Right forelimb (tissue), 1 donor: Measurements from ENCODE around the gene LRP1B.
"Not testable (repeated sequence)": the region's sequence is repeated elsewhere in the genome, so short reads cannot be mapped to it uniquely, and the experiment has no call there.

Experiments used
- DNase-seq: peaks from one replicate; pipeline ENCODE4 v3.0.0-alpha.2; 2018

The LRP1B gene

DNA sequence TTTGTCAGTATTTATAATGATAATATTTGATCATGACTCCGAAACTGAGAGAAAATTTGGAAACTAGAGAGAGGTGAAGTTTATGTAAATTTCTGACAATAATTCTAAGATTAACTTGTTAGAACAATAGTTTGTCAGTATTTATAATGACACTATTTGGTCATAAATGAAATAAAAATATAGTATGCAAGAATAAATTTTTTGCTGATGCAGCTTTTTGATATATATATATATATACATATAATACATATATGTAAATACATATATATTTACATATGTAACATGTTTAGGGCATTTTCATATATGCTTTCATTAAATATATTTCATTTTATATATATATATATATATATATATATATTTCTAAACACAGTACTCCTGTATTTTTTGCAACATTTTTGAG, 1158.1 kb downstream of the LRP1B start:
- no peak for DNase-seq

GRCh38 chr2:140964324-140964723, 1166.5 kb downstream of the LRP1B start:
- not testable (repeated sequence) for DNase-seq

DNA sequence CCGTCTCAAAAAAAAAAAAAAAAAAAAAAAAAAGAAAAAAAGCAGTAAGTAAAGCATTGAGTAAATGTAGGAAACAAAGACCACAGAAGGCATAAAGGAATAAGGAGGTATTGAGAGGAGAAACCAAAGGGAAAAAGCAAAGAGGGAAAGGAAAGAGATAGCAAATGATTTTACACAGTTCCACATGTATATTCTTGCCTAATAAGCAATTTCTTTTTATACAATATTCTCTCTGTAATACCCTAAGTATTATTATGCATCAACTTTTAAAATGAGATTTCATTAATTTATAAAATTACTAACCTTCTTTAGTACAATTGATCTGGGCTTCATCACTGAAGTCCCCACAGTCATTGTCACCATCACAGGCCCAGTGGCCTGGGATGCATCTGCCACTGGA, 1180.9 kb downstream of the LRP1B start:
- no peak for DNase-seq

GRCh38 chr2:140947236-140947635, 1183.6 kb downstream of the LRP1B start:
- no peak for DNase-seq

DNA sequence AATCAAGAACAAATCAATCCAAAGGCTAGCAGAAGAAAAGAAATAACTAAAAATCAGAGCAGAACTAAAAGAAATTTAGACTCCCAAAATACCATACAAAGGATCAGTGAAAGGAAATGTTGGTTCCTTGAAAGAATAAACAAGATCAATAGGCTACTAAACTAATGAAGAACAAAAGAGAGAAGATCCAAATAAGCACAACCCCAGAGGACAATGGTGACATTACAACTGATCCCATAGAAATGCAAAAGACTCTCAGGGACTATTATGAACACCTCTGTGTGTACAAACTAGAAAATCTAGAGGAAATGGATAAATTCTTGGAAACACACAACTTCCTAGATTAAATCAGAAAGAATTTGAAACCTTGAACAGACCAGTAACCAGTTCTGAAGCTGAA, 1186.9 kb downstream of the LRP1B start:
- no peak for DNase-seq

DNA sequence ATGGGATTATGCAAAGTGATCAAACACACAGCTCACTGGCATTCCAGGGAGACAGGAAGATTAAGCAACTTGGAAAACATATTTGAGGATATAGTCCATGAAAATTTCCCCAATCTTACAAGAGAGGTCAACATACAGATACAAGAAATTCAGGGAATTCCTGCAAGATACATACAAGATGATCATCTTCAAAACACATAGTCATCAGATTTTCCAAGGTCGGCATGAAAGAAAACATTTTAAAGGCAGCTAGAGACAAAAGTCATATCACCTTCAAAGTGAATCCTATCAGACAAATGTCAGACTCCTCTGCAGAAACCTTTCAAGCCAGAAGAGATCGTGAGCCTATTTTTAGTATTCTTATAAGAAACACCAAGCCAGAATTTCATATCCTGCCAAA, 1188.5 kb downstream of the LRP1B start:
- DNase-seq: no peak

- DNase-seq: no peak
These were observed 1201.0 kb downstream of the LRP1B start for GRCh38 chr2:140929849-140930248.

GRCh38 chr2:140918426-140918825, 1212.4 kb downstream of the LRP1B start:
- DNase-seq: no peak

DNA sequence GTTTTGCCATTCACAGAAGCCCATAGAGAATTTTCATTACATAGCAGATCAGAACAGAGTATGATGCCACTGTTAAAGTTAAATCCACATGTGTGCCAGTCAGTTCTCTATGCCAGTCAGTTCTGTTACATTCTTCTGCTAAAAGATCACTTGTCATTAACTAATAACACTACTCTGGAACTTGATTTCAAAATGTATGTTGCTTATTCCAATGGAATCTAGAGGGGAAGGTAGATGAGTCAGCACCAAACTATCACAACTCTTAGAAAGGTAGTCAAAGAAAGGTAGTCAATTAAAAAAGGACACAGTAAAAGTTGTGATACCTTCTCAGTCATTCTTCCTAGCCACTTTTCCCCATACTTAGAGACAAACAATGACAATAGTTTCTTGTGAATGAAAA, 1214.4 kb downstream of the LRP1B start:
- no peak for DNase-seq

DNA sequence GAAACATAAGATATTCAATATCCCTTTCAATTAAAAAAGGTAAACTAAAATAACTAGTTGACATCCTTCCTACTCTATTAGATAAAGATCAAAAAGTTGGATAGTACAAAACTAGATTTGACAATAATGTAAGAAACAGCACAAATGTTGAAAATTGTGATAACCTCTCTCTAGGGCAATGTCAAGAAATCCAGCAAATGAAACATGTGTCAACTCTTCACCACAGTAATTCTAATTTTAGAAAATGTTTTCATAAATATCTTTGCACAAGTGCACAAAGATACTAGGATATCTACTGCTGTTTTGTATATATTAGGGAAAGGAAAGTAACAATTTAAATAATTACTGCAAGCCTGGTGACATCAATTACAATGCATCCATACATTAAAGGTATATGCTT, 1220.1 kb downstream of the LRP1B start:
- DNase-seq: no peak

GRCh38 chr2:140905083-140905781, 1225.6 kb downstream of the LRP1B start:
- no peak for DNase-seq

GRCh38 chr2:140895378-140895777, 1235.4 kb downstream of the LRP1B start:
- DNase-seq: no peak

DNA sequence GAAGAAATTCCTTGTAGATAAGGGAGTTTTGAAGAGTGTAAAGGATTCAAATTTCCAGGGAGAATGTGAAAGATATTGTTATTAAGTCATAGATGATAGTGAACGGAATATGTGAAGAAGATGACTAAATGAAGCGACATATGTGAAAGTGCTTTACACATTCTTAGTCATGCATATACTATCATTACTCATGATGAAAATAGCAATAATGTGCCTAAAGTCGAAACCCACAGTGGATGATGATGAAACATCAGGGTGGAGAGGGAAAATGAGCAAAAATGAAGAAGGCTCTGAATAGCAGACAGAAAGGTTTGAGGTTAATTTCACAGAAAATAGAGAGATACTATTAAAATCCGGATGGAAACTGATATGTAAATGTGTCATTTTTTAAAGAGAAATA, 1237.1 kb downstream of the LRP1B start:
- no peak for DNase-seq

DNA sequence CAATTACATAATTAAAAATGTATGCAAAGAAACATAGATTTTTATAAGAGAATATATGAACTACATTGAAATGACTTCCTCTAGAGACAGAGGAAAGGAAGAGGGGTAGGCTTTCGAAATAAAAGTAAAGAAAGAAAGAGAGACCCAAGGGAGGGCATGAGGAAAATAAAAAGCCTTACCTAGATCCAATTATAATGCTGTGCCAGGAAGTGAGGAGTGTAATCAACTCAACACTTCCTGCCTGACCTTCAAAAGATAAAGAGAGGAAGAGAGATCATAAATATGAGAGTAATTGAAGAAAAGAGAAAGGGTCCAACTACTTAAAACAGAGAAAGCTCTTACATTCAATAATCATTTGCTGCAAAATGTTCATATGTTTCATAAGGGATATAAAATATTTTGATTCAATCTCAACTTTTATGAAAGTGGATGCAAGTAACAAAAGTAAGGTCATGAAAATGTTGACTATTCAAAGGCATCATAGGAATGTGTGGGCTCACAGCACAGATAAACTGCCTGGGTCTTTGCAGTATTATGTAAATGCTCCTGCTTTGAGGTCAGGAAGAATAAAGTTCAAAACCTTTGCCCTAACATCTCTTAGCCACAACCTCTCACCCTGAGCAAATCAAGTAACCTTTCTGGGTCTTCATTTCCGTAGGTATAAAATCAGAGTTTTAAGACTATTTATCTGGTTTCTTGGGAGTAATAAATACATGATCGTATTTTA, 1237.7 kb downstream of the LRP1B start:
- DNase-seq: no peak

GRCh38 chr2:140892436-140892835, 1238.4 kb downstream of the LRP1B start:
- DNase-seq: no peak

DNA sequence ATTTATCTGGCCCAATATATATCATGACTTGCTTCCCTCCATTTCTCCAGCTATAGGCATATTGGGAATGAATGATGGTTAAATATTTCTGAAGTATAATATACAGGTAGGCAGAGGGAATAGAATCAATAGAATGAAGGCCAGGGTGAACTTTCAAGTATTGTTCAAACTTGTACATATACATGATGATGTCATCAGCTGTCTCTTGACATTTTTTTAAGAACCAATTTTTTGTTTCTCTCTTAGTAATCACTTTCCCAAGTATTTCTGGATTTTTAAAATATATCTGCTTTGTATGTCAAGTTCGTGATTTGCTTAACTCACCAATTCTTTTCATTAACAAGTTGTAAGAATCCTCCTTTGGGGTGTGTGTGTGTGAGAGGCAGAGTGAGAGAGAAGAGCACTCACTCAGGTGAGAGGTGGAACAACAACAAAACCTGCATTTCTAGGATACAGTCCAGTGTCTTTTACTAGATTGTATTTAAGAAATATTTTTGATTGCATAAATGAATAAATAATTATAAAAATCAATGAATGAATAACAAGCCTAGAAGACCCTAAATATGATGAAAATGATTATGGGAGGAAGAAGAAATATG, 1239.1 kb downstream of the LRP1B start:
- DNase-seq: no peak

- DNase-seq: no peak
These were observed 1247.9 kb downstream of the LRP1B start for GRCh38 chr2:140882671-140883620.

- no peak for DNase-seq
These were observed 1250.2 kb downstream of the LRP1B start for GRCh38 chr2:140880573-140880972.

GRCh38 chr2:140876015-140876414, 1254.8 kb downstream of the LRP1B start:
- no peak for DNase-seq

DNA sequence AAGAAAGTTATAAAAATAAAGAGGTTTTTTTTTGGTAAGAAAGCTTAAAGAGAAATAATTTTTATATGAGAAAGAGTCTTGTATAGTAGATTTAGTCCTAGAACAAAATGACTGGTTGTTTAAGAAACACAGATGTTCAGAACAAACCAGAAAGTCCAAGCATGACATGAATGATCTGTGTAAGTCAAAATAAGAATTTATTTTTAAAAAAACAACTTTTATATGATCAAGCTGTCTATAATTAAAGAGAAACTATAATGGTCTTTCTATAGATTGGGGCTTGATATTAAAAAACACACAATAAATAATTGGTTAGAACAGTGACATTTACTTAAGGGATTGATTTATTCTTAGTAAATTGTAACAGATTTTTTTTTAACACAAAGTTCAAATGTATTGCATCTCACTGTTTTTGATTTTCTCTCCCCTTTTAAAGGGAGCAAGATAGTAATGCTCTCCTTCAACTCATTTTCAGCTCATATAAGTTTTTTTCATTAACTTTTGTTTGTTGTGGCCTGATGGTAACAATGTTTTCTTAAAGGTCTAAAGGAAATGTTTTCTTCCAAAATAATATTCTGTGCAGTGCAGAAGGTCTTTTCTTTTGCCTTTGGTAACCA, 1256.8 kb downstream of the LRP1B start:
- no peak for DNase-seq

DNA sequence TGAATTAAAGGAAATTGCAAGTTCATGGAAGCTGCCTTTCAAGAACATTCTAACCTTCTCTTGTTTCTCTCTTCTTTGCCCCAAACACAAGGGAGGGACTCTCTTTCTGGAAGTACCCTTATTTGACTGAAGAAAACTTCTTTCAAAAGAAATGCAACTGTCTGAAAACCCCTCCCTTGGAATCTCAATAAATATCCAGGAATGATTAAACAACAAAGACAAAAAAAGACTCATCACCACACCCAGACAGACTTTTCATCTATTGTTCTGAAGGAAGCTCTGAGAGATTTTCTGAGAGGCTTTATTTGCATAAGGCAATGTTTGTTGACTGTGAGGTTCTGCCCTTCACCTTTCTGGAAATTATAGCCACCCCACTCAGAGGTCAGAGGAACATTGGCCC, 1260.9 kb downstream of the LRP1B start:
- DNase-seq: no peak

- DNase-seq: no peak
These were observed 1261.7 kb downstream of the LRP1B start for GRCh38 chr2:140869107-140869506.

DNA sequence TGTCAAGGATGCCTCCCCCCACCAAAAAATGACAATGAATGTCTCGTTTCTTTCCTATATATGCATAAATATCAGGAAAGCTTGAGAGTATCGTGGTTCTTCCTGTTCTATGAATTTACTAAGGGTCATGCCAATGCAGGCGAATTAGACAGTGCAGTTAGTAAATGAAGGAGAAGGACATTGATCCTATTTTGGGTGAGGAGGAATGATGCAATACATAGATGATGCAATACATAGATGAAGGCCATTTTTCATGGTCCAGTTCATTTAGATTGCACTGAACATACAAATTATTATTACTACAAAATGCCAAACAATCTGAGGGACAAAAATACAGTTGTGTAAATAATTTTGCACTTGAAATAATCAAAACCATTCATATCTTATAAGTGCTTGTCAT, 1265.0 kb downstream of the LRP1B start:
- DNase-seq: no peak
